AG09309 (cell line): ENCODE results near the gene POGZ.
A peak's percentile ranks its signal among the peaks of the same experiment; 100 is the strongest.
"Not testable (repeated sequence)": the region's sequence is repeated elsewhere in the genome, so short reads cannot be mapped to it uniquely, and the experiment has no call there.

ENCODE experiments used
- DNase-seq: peaks from one replicate; pipeline ENCODE4 v3.0.0-alpha.2; 2010; ENCODE audit warnings: low read depth
- H3K4me3 ChIP-seq: 2 replicates; pipeline ENCODE4 v1.5.1; 2011; ENCODE audit warnings: mild to moderate bottlenecking, low read depth, low read length, moderate library complexity; ENCODE audit not compliant: control insufficient read depth
- CTCF ChIP-seq: IDR thresholded peaks from 2 replicates; pipeline ENCODE4 v1.5.1; 2011; ENCODE audit warnings: mild to moderate bottlenecking, low read depth, low read length, inconsistent platforms; ENCODE audit not compliant: insufficient read depth, control insufficient read depth; ENCODE audit errors: missing control alignments

Gene POGZ

GRCh38 chr1:151401125-151401788 is 58.0 kb downstream of the POGZ start:
- TF ChIP-seq CTCF, result no peak
- H3K4me3 ChIP-seq, result no peak overlapping the region
- DNase-seq, result no peak

GRCh38 chr1:151399324-151400171 is 59.7 kb downstream of the POGZ start, which contains the start of gene PSMB4:
PSMB4 (plus strand) TSS chr1:151399573; CDS start chr1:151399588, 15 bp downstream.
- DNase-seq, result peak; percentile 79
- H3K4me3 ChIP-seq, result peak within 1 kb of the TSS; percentile 97
- TF ChIP-seq CTCF, result no peak

- not testable (repeated sequence) for DNase-seq
Measured at GRCh38 chr1:151396265-151396664, 63.0 kb downstream of the POGZ start.

GRCh38 chr1:151393583-151393982 is 65.7 kb downstream of the POGZ start:
- no peak for TF ChIP-seq CTCF
- DNase-seq, result no peak
- no peak overlapping the region for H3K4me3 ChIP-seq

More at GRCh38 chr1:151396265-151396664, 63.0 kb downstream of the POGZ start:
- H3K4me3 ChIP-seq, result not testable (repeated sequence)

GRCh38 chr1:151391079-151391563 is 68.2 kb downstream of the POGZ start:
- no peak overlapping the region for H3K4me3 ChIP-seq
- no peak for DNase-seq
- TF ChIP-seq CTCF, result no peak

- DNase-seq, H3K4me3 ChIP-seq: not testable (repeated sequence)
Measured at GRCh38 chr1:151390221-151391078, 68.8 kb downstream of the POGZ start.

- no peak overlapping the region for H3K4me3 ChIP-seq
- no peak for DNase-seq
- no peak for TF ChIP-seq CTCF
Measured at GRCh38 chr1:151386002-151386401, 73.3 kb downstream of the POGZ start.
